ENCODE results near the gene KRT85.

KRT85 gene

DNA sequence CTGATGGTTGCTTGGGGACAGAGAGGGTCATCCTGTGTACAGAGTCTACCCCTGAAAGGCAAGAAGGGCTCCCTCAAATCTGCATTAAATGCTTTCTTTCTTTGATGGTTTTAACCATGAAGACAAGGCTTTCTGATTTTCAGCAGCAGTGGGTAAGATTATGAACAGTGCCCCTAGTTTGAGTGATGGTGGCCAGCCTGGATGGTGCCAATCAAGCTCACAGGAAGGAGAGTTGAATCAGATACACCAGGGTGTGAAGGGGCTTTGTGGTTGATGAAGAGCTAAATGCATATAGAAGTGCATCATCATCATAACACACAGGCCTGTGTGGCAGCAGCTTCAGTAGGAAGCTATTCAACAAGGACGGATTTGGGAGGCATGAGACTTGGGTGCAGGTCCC is 5.7 kb downstream of the KRT85 start:
- no peaks in the 10 kb centered on the region for H3K36me3 ChIP-seq (ENCODE audit: insufficient read depth, low read length)
- H4K20me1 ChIP-seq (ENCODE audit: insufficient read depth, low read length): no peaks in the 10 kb centered on the region
- no peak overlapping the region for H3K4me3 ChIP-seq (ENCODE audit: low read depth, low read length, poor library complexity, severe bottlenecking)
- TF ChIP-seq, protein P1, sequence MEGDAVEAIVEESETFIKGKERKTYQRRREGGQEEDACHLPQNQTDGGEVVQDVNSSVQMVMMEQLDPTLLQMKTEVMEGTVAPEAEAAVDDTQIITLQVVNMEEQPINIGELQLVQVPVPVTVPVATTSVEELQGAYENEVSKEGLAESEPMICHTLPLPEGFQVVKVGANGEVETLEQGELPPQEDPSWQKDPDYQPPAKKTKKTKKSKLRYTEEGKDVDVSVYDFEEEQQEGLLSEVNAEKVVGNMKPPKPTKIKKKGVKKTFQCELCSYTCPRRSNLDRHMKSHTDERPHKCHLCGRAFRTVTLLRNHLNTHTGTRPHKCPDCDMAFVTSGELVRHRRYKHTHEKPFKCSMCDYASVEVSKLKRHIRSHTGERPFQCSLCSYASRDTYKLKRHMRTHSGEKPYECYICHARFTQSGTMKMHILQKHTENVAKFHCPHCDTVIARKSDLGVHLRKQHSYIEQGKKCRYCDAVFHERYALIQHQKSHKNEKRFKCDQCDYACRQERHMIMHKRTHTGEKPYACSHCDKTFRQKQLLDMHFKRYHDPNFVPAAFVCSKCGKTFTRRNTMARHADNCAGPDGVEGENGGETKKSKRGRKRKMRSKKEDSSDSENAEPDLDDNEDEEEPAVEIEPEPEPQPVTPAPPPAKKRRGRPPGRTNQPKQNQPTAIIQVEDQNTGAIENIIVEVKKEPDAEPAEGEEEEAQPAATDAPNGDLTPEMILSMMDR (IDR thresholded peaks at IDR 0.05; ENCODE audit: low read length): no peak
- no peak for TF ChIP-seq EZH2 (IDR thresholded peaks at IDR 0.05; ENCODE audit: borderline replicate concordance, low read length)
- H3K9me2 ChIP-seq (ENCODE audit: low read depth, low read length): no peaks in the 10 kb centered on the region
- H3K4me1 ChIP-seq (ENCODE audit: insufficient read depth, low read length, severe bottlenecking): peaks cover 23% of the 10 kb centered on the region
- no peak overlapping the region for H2AFZ ChIP-seq (ENCODE audit: low read length)
- no peak overlapping the region for H3K27ac ChIP-seq (ENCODE audit: low read depth, low read length, poor library complexity, severe bottlenecking)
- H3K27me3 ChIP-seq (ENCODE audit: insufficient read depth, low read length): no peaks in the 10 kb centered on the region
- no peaks in the 10 kb centered on the region for H3F3A ChIP-seq (ENCODE audit: insufficient read depth, low read length)
- no peak overlapping the region for H3K4me2 ChIP-seq (ENCODE audit: low read length)
- no peaks in the 10 kb centered on the region for H3K79me2 ChIP-seq (ENCODE audit: insufficient read depth, low read length)
- no peak overlapping the region for H3K9ac ChIP-seq (ENCODE audit: low read length)
- H3K9me3 ChIP-seq (ENCODE audit: low read length): no peaks in the 10 kb centered on the region

DNA sequence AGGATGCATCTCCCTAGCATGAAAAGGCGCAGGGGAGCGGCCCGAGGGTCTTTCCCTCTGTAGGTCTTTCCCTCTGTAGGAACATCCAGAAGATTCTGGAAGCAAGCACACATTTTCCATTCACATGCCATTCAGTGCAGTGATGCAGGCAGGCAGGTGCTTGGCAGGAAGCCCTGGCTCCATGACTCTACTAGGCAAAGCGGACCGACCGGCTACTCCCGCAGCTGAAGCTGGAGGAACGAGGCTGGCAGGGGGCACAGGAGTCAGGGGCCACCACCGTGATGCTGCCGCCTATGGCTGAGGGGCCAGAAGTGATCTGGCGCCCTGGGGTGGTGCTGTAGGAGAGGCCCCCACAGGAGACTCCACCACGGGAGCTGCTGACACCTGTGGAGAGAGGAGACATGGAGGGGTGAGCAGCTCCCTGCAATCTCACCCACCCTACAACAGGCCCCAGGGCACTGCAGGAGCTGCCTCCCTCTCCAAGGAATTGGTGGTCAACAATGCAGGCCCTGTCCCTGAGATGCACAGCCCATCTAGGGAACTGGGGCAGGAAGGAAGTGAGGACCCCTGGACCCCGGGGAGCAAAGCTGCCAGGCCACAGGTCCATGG is 6.5 kb downstream of the KRT85 start:
- Histone ChIP-seq H3K9ac (ENCODE audit: low read length) (no peak overlapping the region), H4K20me1 (ENCODE audit: insufficient read depth, low read length) (no peaks in the 10 kb centered on the region), H3F3A (ENCODE audit: insufficient read depth, low read length) (no peaks in the 10 kb centered on the region), H3K27ac (ENCODE audit: low read depth, low read length, poor library complexity, severe bottlenecking) (no peak overlapping the region), H3K4me1 (ENCODE audit: insufficient read depth, low read length, severe bottlenecking) (peaks cover 23% of the 10 kb centered on the region), H3K36me3 (ENCODE audit: insufficient read depth, low read length) (no peaks in the 10 kb centered on the region), H3K4me2 (ENCODE audit: low read length) (no peak overlapping the region), H3K79me2 (ENCODE audit: insufficient read depth, low read length) (no peaks in the 10 kb centered on the region), H3K9me3 (ENCODE audit: low read length) (no peaks in the 10 kb centered on the region), H3K9me2 (ENCODE audit: low read depth, low read length) (no peaks in the 10 kb centered on the region), H2AFZ (ENCODE audit: low read length) (no peak overlapping the region), H3K27me3 (ENCODE audit: insufficient read depth, low read length) (no peaks in the 10 kb centered on the region), H3K4me3 (ENCODE audit: low read depth, low read length, poor library complexity, severe bottlenecking) (no peak overlapping the region)
- TF ChIP-seq EZH2 (IDR thresholded peaks at IDR 0.05; ENCODE audit: borderline replicate concordance, low read length): no peak
- TF ChIP-seq, protein P1 (IDR thresholded peaks at IDR 0.05; ENCODE audit: low read length): no peak

DNA sequence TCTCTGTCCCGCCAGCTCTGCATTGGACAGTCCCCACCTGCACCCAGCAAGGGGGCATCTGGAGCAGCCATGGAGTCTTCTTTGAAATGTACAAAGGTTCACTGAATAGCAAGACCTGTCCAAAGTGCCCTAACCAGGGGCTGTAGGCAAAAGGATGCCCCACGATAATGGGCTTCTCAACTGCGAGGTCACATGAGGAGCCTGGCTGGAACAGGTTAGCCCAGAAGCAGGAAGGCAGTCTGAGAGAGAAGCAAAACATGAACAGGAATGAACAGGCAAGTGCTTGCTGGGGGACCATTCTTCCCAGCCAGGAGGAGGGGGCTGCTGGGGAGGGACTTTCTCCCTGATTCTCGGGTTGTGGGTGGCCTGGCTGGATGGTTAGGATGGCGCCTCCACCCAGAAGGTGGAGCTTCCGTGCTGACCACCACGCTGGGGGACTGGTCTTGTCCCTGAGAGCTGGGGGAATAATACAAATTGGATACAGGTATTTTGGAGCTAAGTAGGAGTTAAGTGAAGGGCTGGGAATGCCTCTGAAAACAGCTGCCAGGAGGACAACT is 7.1 kb downstream of the KRT85 start:
- H3K27ac ChIP-seq (ENCODE audit: low read depth, low read length, poor library complexity, severe bottlenecking): no peak overlapping the region
- H2AFZ ChIP-seq (ENCODE audit: low read length): no peak overlapping the region
- no peak overlapping the region for H3K9ac ChIP-seq (ENCODE audit: low read length)
- H3K4me3 ChIP-seq (ENCODE audit: low read depth, low read length, poor library complexity, severe bottlenecking): no peak overlapping the region
- H3F3A ChIP-seq (ENCODE audit: insufficient read depth, low read length): no peaks in the 10 kb centered on the region
- H3K27me3 ChIP-seq (ENCODE audit: insufficient read depth, low read length): no peaks in the 10 kb centered on the region
- H3K36me3 ChIP-seq (ENCODE audit: insufficient read depth, low read length): no peaks in the 10 kb centered on the region
- H3K9me2 ChIP-seq (ENCODE audit: low read depth, low read length): no peaks in the 10 kb centered on the region
- H3K4me1 ChIP-seq (ENCODE audit: insufficient read depth, low read length, severe bottlenecking): peaks cover 23% of the 10 kb centered on the region
- no peaks in the 10 kb centered on the region for H3K9me3 ChIP-seq (ENCODE audit: low read length)
- no peaks in the 10 kb centered on the region for H3K79me2 ChIP-seq (ENCODE audit: insufficient read depth, low read length)
- TF ChIP-seq, protein P1 (IDR thresholded peaks at IDR 0.05; ENCODE audit: low read length): no peak
- TF ChIP-seq EZH2 (IDR thresholded peaks at IDR 0.05; ENCODE audit: borderline replicate concordance, low read length): no peak
- no peaks in the 10 kb centered on the region for H4K20me1 ChIP-seq (ENCODE audit: insufficient read depth, low read length)
- no peak overlapping the region for H3K4me2 ChIP-seq (ENCODE audit: low read length)

Data from OCI-LY1 (cell line).